Activated CD8-positive, alpha-beta T cell treated with anti-CD3 and anti-CD28 coated beads, Interleukin-2, amount 10 ng/mL, durations not matched to agents 7 days and 5 days (primary cell): ENCODE results near the gene NOP9. TPM values are rescaled to one million over a fixed set of nuclear protein-coding genes. Genes with fewer than 3 reads are reported as not detected.
A peak's percentile ranks its signal among the peaks of the same experiment; 100 is the strongest.

Experiments used
- ATAC-seq: fragments of 150-1000 bp; cut with Tn5 transposase; one replicate; pipeline ENCODE4 v1.10.0; 2021; ENCODE audit warnings: moderate library complexity
- CTCF ChIA-PET: fragments of 350-600 bp; sonication (Branson Sonifier 250); formaldehyde crosslinking; loops from one replicate; lab custom pipeline; 2021; ENCODE audit warnings: antibody characterized with exemption; lab: Charles Lee
- POLR2A ChIA-PET: fragments of 350-600 bp; sonication (Branson Sonifier 250); formaldehyde crosslinking; loops from one replicate; lab custom pipeline; 2021; ENCODE audit warnings: antibody characterized with exemption; lab: Charles Lee
- DNase-seq: peaks from one replicate; pipeline ENCODE4 v3.0.0-alpha.2; 2020
- H3K27ac Mint-ChIP-seq: one replicate; pipeline ENCODE4 v1.8.0; 2021; ENCODE audit warnings: mild to moderate bottlenecking, mixed read lengths
- H3K27me3 Mint-ChIP-seq: one replicate; pipeline ENCODE4 v1.8.0; 2021; ENCODE audit warnings: low read depth, mixed read lengths
- H3K36me3 Mint-ChIP-seq: one replicate; pipeline ENCODE4 v1.8.0; 2021; ENCODE audit warnings: low read depth, mixed read lengths
- H3K4me1 Mint-ChIP-seq: one replicate; pipeline ENCODE4 v1.8.0; 2021; ENCODE audit warnings: low read depth, mixed read lengths
- H3K4me3 Mint-ChIP-seq: one replicate; pipeline ENCODE4 v1.8.0; 2021; ENCODE audit warnings: mild to moderate bottlenecking, mixed read lengths
- H3K9me3 Mint-ChIP-seq: one replicate; pipeline ENCODE4 v1.8.0; 2022; ENCODE audit warnings: mixed read lengths; ENCODE audit not compliant: insufficient read depth
- total RNA-seq, 2 experiments: library from RNA; stranded (reverse); gene quantifications; one replicate each; pipeline ENCODE4 v1.2.3, GENCODE V29; 2021

NOP9 gene
- total RNA-seq, 2 experiments from 2014 or later, result 35.2 to 36.7 TPM

GRCh38 chr14:24256960-24257359 is 42.7 kb upstream of the NOP9 start:
- H3K27me3 Mint-ChIP-seq, result no peaks in the 10 kb centered on the region

GRCh38 chr14:24258119-24258518 is 41.5 kb upstream of the NOP9 start:
- no peak for ATAC-seq
- Mint-ChIP-seq H3K4me3 (no peak overlapping the region), H3K27me3 (no peaks in the 10 kb centered on the region), H3K36me3 (peaks cover 6% of the 10 kb centered on the region), H3K27ac (no peak overlapping the region), H3K4me1 (no peaks in the 10 kb centered on the region), H3K9me3 (no peaks in the 10 kb centered on the region)
- CTCF ChIA-PET, result interaction anchor here (1.9 to 4.2 kb wide), 2 partner anchors 10 to 12 kb away, joined by 5 to 16 read pairs; partner anchors contain the start of gene RABGGTA
- POLR2A ChIA-PET, result interaction anchor here (1.2 to 2.9 kb wide), 2 partner anchors 13 to 16 kb away, joined by 5 to 13 read pairs; partner anchors contain the start of genes RABGGTA and TINF2
- DNase-seq, result no peak

More at GRCh38 chr14:24256960-24257359, 42.7 kb upstream of the NOP9 start:
- no peak overlapping the region for H3K4me3 Mint-ChIP-seq
- DNase-seq (no peak), ATAC-seq (no peak)
- H3K9me3 Mint-ChIP-seq, result no peaks in the 10 kb centered on the region
- H3K36me3 Mint-ChIP-seq, result peaks cover 6% of the 10 kb centered on the region
- POLR2A ChIA-PET, result interaction anchor here (1.2 to 2.9 kb wide), 2 partner anchors 14 to 15 kb away, joined by 5 to 13 read pairs; partner anchors contain the start of genes RABGGTA and TINF2
- CTCF ChIA-PET, result interaction anchor here (0.8 to 4.2 kb wide), 6 partner anchors 9 to 52 kb away, joined by 3 to 16 read pairs (median 4); partner anchors contain the start of genes RABGGTA and TINF2
- H3K4me1 Mint-ChIP-seq, result no peaks in the 10 kb centered on the region
- H3K27ac Mint-ChIP-seq, result no peak overlapping the region

GRCh38 chr14:24258548-24259265 is 40.9 kb upstream of the NOP9 start:
- no peak for ATAC-seq
- Mint-ChIP-seq H3K9me3 (no peaks in the 10 kb centered on the region), H3K4me3 (no peak overlapping the region), H3K36me3 (peaks cover 6% of the 10 kb centered on the region), H3K4me1 (no peaks in the 10 kb centered on the region), H3K27me3 (no peaks in the 10 kb centered on the region), H3K27ac (no peak overlapping the region)
- CTCF ChIA-PET, result interaction anchor here (1.9 to 4.2 kb wide), 2 partner anchors 11 to 12 kb away, joined by 5 to 16 read pairs; partner anchors contain the start of gene RABGGTA
- no peak for DNase-seq
- POLR2A ChIA-PET, result interaction anchor here (1.2 to 2.9 kb wide), 2 partner anchors 12 to 41 kb away, joined by 3 to 13 read pairs; partner anchors contain the start of genes DHRS1, NOP9 and RABGGTA

DNA sequence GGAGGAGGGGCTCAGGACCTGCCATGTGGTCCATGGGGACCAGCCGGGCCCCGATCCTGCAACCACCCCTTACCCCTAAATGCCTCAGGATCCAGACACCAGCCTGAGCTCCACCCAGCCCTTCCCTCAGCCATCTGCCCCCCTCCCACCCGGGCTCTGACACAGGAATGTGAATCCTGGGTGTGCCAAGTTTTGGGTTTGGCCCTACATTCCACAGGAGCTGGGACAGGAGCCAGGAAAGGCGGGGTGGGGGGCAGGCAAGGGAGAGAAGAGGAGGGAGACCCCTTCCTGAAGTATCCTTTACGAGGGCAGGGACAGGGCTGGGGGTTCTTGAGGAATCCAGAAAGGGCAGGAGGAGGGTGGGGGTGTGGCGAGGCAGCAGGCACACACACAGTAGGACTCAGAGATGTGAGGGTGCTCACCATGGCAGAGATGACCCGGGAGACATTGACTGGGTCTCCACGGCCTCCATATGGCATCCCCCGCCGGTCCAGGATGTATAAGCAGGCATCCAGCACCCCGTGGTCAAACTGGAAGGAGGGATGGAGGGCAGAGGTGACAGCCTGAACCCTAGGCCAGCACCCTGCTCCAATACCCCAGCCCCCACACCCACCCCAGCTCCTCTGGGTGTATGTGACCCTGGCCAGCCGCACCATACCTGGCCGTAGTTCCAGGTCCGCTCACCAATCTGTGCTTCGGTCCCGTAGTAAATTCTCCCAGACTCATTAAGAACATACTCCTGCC is 40.2 kb upstream of the NOP9 start:
- Mint-ChIP-seq H3K4me3 (no peak overlapping the region), H3K36me3 (peaks cover 4% of the 10 kb centered on the region), H3K9me3 (no peaks in the 10 kb centered on the region), H3K27me3 (no peaks in the 10 kb centered on the region), H3K27ac (peak overlapping the region; percentile 20), H3K4me1 (no peaks in the 10 kb centered on the region)
- POLR2A ChIA-PET, result interaction anchor here (0.7 to 1.2 kb wide), 2 partner anchors 16 to 40 kb away, joined by 3 read pairs; partner anchors contain the start of genes DHRS1 and NOP9
- DNase-seq (no peak), ATAC-seq (no peak)
- CTCF ChIA-PET, result interaction anchor here (4.2 kb wide), 1 partner anchor 11 kb away, joined by 16 read pairs; the partner anchor contains the start of gene RABGGTA

DNA sequence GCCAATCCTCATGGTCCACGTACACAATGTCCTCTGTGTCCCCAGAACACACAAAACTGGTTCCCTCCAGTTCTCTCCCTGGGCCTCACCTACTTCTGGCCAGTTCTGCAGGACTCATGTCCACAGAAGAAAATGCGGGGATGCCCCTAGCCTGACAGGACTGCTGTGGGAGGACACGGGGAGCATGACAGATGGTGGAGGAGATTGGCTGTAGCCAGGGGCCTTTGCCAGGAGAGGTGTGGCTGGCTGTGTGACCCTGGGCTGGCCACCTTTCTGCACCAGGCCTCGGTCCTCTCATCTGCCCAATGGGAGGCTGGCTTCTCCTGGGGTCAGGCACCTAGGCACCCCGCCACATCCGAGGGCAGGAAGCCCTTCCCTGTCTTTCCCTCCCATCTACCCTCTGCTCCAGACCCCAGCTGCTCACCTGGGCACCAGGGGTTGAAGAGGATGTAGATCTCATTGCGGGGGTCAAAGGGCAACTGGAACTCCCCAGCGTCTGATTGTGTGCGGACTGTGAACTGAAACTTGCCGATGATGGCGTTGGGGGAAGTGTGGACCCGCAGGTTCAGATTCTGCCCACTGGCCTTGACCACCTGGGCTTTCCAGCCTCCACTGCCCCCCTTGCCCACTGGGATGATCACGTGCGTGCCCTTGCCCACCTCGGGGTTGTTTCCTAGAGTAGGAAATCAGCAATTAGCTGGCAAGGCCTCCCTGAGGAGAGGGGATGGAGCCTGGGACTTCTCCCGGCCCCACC is 39.4 kb upstream of the NOP9 start:
- no peaks in the 10 kb centered on the region for H3K4me1 Mint-ChIP-seq
- DNase-seq, result no peak
- no peaks in the 10 kb centered on the region for H3K9me3 Mint-ChIP-seq
- CTCF ChIA-PET, result no interaction called here
- H3K27me3 Mint-ChIP-seq, result no peaks in the 10 kb centered on the region
- POLR2A ChIA-PET, result interaction anchor here (0.7 kb wide), 1 partner anchor 17 kb away, joined by 3 read pairs; no protein-coding TSS in a partner anchor
- H3K36me3 Mint-ChIP-seq, result peaks cover 2% of the 10 kb centered on the region
- H3K4me3 Mint-ChIP-seq, result no peak overlapping the region
- no peak for ATAC-seq
- peak overlapping the region; percentile 20 for H3K27ac Mint-ChIP-seq

- ChIA-PET CTCF (no interaction called here), POLR2A (no interaction called here)
- no peaks in the 10 kb centered on the region for H3K27me3 Mint-ChIP-seq
- DNase-seq (no peak), ATAC-seq (no peak)
- H3K4me1 Mint-ChIP-seq, result no peaks in the 10 kb centered on the region
- H3K9me3 Mint-ChIP-seq, result no peaks in the 10 kb centered on the region
- no peak overlapping the region for H3K27ac Mint-ChIP-seq
- H3K36me3 Mint-ChIP-seq, result no peaks in the 10 kb centered on the region
- no peak overlapping the region for H3K4me3 Mint-ChIP-seq
Observed at GRCh38 chr14:24260780-24261157, 38.9 kb upstream of the NOP9 start.

DNA sequence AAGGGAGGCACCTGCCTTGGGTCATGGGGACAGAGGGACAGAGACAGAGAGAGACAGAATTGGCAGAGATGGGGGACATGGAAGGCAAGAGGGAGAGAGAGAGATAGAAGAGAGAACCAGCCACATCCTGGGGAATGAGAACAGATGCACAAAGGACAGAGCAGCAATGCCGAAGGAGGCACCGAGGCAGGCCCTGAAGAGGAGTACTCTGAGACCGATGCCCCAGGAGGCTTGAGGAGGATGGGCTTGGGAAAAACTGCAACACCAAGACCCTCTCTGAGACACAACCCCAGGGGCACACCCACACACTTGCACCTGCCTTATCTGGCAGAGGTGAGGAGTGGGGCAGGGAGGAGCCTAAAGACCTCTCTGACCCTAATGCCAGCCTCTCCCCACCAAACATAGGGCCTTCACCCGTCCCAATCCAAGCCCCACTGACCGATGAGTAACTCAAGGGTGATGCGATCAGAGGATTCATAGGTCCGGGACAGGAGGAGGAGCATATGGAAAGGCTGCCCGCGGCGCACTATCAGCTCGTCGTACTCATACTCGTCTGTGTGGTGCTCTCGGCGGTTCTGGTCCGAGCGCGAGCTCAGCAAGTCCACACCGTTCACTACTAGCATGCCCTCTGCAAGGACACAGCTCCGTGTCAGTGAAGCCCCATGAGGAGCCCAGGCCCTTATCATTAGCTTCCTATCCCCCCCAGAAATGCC is 38.2 kb upstream of the NOP9 start:
- ATAC-seq (no peak), DNase-seq (no peak)
- H3K4me1 Mint-ChIP-seq, result no peaks in the 10 kb centered on the region
- no peak overlapping the region for H3K27ac Mint-ChIP-seq
- POLR2A ChIA-PET, result interaction anchor here (1.5 kb wide), 2 partner anchors 9 to 10 kb away, joined by 4 to 5 read pairs; partner anchors contain the start of gene RABGGTA
- H3K27me3 Mint-ChIP-seq, result no peaks in the 10 kb centered on the region
- H3K4me3 Mint-ChIP-seq, result no peak overlapping the region
- peaks cover 3% of the 10 kb centered on the region for H3K36me3 Mint-ChIP-seq
- CTCF ChIA-PET, result interaction anchor here (0.8 to 1.6 kb wide), 4 partner anchors 9 to 46 kb away, joined by 3 to 5 read pairs (median 4); partner anchors contain the start of genes CIDEB, RABGGTA and TINF2
- H3K9me3 Mint-ChIP-seq, result no peaks in the 10 kb centered on the region

GRCh38 chr14:24261969-24262327 is 37.7 kb upstream of the NOP9 start:
- Mint-ChIP-seq H3K4me1 (no peaks in the 10 kb centered on the region), H3K27ac (no peak overlapping the region), H3K9me3 (no peaks in the 10 kb centered on the region), H3K4me3 (no peak overlapping the region), H3K27me3 (no peaks in the 10 kb centered on the region), H3K36me3 (peaks cover 8% of the 10 kb centered on the region)
- ChIA-PET POLR2A (interaction anchor here (1.1 to 1.5 kb wide), 3 partner anchors 9 to 15 kb away, joined by 4 to 5 read pairs (median 4); partner anchors contain the start of gene RABGGTA), CTCF (interaction anchor here (0.7 to 1.6 kb wide), 6 partner anchors 9 to 46 kb away, joined by 3 to 5 read pairs (median 4); partner anchors contain the start of genes CIDEB, MDP1, RABGGTA and TINF2)
- DNase-seq (no peak), ATAC-seq (no peak)

- CTCF ChIA-PET, result interaction anchor here (0.9 to 1.6 kb wide), 5 partner anchors 8 to 47 kb away, joined by 3 to 5 read pairs (median 4); partner anchors contain the start of genes CIDEB, MDP1 and RABGGTA
- Mint-ChIP-seq H3K27ac (no peak within 1 kb of the TSS), H3K9me3 (no peaks in the 10 kb centered on the region), H3K27me3 (no peaks in the 10 kb centered on the region), H3K36me3 (peaks cover 14% of the 10 kb centered on the region), H3K4me1 (no peaks in the 10 kb centered on the region), H3K4me3 (no peak within 1 kb of the TSS)
- ATAC-seq (no peak), DNase-seq (no peak)
- POLR2A ChIA-PET, result interaction anchor here (1.1 to 1.5 kb wide), 3 partner anchors 8 to 16 kb away, joined by 4 to 5 read pairs (median 4); partner anchors contain the start of gene RABGGTA
Observed at GRCh38 chr14:24262821-24263733, 36.6 kb upstream of the NOP9 start, which contains the start of gene TGM1. TGM1 (minus strand) TSS chr14:24263177; CDS start chr14:24262352, 825 bp downstream.
